Left cardiac atrium (tissue), 4 donors: ENCODE measurements around the gene ECT2L. TPM values are rescaled to one million over a fixed set of nuclear protein-coding genes. Genes with fewer than 3 reads are reported as not detected.

Source experiments
- ATAC-seq, 2 donors: fragments of 200-7000 bp; cut with Tn5 transposase; one replicate each; pipeline ENCODE4 v1.9.1; 2020; ENCODE audit warnings: mild to moderate bottlenecking in 2 of 2, moderate library complexity in 2 of 2
- DNase-seq: peaks from one replicate; pipeline ENCODE4 v3.0.0-alpha.2; 2020
- intact Hi-C, 2 donors: fragments of 100-400 bp; cut with DNase I; formaldehyde crosslinking; loops; one replicate each; pipeline versions ENCODE4 v1.14.1 to v1.15.1; 2022 to 2023
- long read RNA-seq: library from polyadenylated mRNA; unstranded; transcript quantifications from one replicate; pipeline ENCODE4 v2.0.0, GENCODE V29; 2021
- total RNA-seq, 2 donors: library from RNA; stranded (reverse); fragmentation: NEBNext Ultra II Directional; extraction: Animal tissue kit (Norgen Biotek cat#: 25700); gene quantifications; one replicate each; pipeline ENCODE4 v1.2.1, GENCODE V29; 2021
- donor health status: DM: no; HTN: yes; CAD: no.
- donor health status: DM: no; HTN: yes; CAD: no; lungs with severe emphysema.
- donor health status: DM: yes; HTN: yes; CAD: no.
- donor health status: Dilated cardiomyopathy.

ECT2L gene
- 1 to 10 TPM in 1 of 2 donors, under 1 TPM in 1; 0.62 to 2.8 TPM for total RNA-seq
- long read RNA-seq, partial matches to known transcripts: 0 of 3 reads
- long read RNA-seq, other reads (novel, unspliced or antisense): 3 of 3 reads

GRCh38 chr6:138795809-138796603, at the start of gene ECT2L:
TSS of gene ECT2L (plus strand) at chr6:138796087. CDS start at chr6:138813275, 17,188 bp downstream.
- ATAC-seq (peak; percentile 94 to 99), DNase-seq (peak; percentile 87)
- intact Hi-C loops: no loop called here

GRCh38 chr6:138752017-138752416, 43.9 kb upstream of the ECT2L start:
- no peak for ATAC-seq
- intact Hi-C loops: no loop called here
- DNase-seq: no peak

- ATAC-seq: no peak
- DNase-seq: no peak
- intact Hi-C loops: no loop called here
These were observed 38.8 kb upstream of the ECT2L start for GRCh38 chr6:138757136-138757535.

- ATAC-seq (no peak), DNase-seq (no peak)
- intact Hi-C loops: loop anchor here (2.0 to 10.0 kb wide), 7 partner anchors 71 to 649 kb away; no protein-coding TSS in a partner anchor
These were observed 29.8 kb upstream of the ECT2L start for GRCh38 chr6:138765896-138766655.

- DNase-seq (no peak), ATAC-seq (no peak)
- intact Hi-C loops: loop anchor here (5.0 to 10.0 kb wide), 4 partner anchors 74 to 484 kb away; no protein-coding TSS in a partner anchor
These were observed 26.7 kb upstream of the ECT2L start for GRCh38 chr6:138769102-138769676.

- ATAC-seq: peak in 1 of 2 donors; percentile 1
- intact Hi-C loops: no loop called here
- DNase-seq: no peak
These were observed 23.2 kb upstream of the ECT2L start for GRCh38 chr6:138772596-138773176.

- DNase-seq (peak; percentile 96), ATAC-seq (peak; percentile 97 to 98)
- intact Hi-C loops: no loop called here
These were observed 22.5 kb upstream of the ECT2L start, which contains the start of gene CCDC28A for GRCh38 chr6:138773177-138774091. TSS of gene CCDC28A (plus strand) at chr6:138773769. CDS start at chr6:138776121, 2,352 bp downstream.

GRCh38 chr6:138774370-138774769, 21.5 kb upstream of the ECT2L start:
- peak in 1 of 2 donors; percentile 31 for ATAC-seq
- no peak for DNase-seq
- intact Hi-C loops: no loop called here

GRCh38 chr6:138776659-138777058, 19.2 kb upstream of the ECT2L start:
- ATAC-seq (no peak), DNase-seq (no peak)
- intact Hi-C loops: no loop called here

- DNase-seq: no peak
- no peak for ATAC-seq
- intact Hi-C loops: no loop called here
These were observed 17.6 kb upstream of the ECT2L start for GRCh38 chr6:138778331-138778730.

- ATAC-seq (no peak), DNase-seq (no peak)
- intact Hi-C loops: no loop called here
These were observed 13.6 kb upstream of the ECT2L start for GRCh38 chr6:138782243-138782642.

- intact Hi-C loops: no loop called here
- peak in 1 of 2 donors; percentile 38 for ATAC-seq
- DNase-seq: no peak
These were observed 10.8 kb upstream of the ECT2L start for GRCh38 chr6:138785079-138785478.

- intact Hi-C loops: no loop called here
- ATAC-seq: peak; percentile 76
- no peak for DNase-seq
These were observed 9.9 kb upstream of the ECT2L start for GRCh38 chr6:138785980-138786379.

- intact Hi-C loops: no loop called here
- DNase-seq: no peak
- no peak for ATAC-seq
These were observed 8.7 kb upstream of the ECT2L start for GRCh38 chr6:138787138-138787537.

GRCh38 chr6:138796771-138797170, 884 bp downstream of the ECT2L start:
- ATAC-seq (no peak), DNase-seq (no peak)
- intact Hi-C loops: no loop called here

GRCh38 chr6:138797806-138798446, 2.0 kb downstream of the ECT2L start:
- ATAC-seq (no peak), DNase-seq (no peak)
- intact Hi-C loops: no loop called here

GRCh38 chr6:138800377-138801150, 4.7 kb downstream of the ECT2L start:
- DNase-seq: no peak
- intact Hi-C loops: no loop called here
- no peak for ATAC-seq
